Activated effector memory CD4-positive, alpha-beta T cell treated with anti-CD3 and anti-CD28 coated beads, Interleukin-2, amount 50 U/mL, for 16 hours (primary cell): ENCODE results near the gene RNASE1.
"Not testable (repeated sequence)": the region's sequence is repeated elsewhere in the genome, so short reads cannot be mapped to it uniquely, and the experiment has no call there.

Experiments
- DNase-seq: peaks from one replicate; pipeline ENCODE4 v3.0.0-alpha.2; 2020

RNASE1 gene

DNA sequence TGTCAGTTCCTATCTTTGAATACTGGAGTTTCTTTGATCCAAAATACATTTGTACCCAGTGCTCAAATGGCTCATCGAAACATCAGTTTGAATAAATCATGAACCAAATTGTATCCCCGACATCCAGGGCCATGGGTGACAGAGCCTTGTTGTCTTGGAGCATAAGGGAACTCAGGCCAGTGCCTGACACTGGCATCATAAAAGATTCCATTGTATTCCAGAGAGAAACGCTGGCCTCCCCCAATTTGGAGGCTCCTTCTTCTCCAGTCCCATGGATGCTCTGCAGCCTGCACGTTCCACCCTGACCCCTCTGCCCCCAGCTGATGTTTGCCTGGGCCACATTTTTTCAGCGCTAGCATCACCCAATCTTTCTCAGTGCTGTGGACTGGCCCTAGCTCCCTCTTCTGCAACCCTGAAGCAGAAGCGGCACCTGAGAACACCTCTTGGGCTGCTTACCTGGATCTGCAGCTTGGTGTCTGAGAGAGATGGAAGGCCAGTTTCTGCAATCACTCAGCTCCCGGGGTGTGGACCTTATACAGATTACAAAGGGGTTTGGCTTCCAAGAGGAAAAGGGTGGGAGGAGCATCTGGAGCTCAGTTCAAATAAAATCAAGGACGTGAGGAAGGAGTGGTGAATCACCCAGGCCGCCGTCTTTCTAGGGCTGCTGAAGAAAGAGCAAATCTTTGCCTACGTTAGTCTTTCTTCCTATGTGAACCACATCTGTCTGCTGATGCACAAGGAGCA, at the start of gene RNASE1:
Gene RNASE1 (minus strand): TSS at position 504 of the 744 bp plus-strand sequence. CDS start 776 bp downstream, outside the sequence.
- DNase-seq = no peak

DNA sequence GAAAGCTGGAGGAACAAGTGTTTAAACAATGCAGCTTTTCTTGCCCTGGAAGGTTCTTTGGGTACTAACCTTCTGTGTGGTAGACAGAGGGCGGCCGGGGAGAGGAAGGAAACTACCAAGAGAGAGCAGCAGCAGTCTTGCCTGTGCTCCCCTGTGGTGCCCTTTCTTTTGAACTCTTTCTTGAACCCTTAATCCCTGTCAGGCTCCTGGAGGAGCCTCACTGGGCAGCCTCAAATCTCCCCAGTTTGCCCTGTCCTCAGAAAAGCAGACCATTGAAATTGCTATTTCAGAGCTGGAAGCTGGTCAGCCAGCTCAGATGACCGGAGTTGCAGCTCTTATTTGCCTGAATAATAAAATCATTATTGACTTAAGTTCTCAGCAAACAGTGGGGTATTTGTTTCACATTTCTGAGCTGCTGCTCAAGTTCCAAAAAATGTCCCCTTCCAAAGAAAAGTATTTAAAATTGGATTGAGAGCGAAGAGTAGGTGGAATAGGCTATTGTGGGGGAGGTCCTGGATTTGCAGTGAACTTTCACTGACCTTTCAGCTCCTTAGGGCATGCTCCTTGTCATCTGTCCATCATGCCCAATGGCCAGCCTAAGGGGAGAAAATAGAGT, 46.4 kb upstream of the RNASE1 start:
- DNase-seq = no peak

DNA sequence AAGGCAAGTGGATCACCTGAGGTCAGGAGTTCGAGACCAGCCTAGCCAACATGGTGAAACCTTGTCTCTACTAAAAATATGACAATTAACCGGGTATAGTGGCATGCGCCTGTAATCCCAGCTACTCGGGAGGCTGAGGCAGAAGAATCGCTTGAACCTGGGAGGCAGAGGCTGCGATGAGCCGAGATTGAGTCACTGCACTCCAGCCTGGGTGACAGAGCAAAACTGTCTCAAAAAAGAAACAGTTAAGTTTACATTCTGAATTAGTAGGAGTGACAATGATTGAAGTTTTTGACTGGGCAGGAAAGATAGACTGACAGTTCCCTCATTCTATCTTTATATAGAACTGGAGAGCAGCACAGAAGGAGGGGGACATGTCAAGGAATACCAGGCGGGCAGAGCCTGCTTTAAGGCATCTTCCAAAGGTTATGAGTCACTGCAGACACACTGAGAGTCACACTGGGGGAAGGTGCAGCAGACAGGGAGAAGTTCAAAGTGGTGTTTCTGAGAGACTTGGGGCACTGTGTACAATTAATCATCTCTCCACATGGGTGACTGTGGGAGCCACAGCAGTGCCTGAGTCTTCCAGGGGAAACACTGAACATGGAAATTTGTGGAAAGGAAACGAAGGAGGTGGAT, 45.8 kb upstream of the RNASE1 start:
- no peak for DNase-seq

DNA sequence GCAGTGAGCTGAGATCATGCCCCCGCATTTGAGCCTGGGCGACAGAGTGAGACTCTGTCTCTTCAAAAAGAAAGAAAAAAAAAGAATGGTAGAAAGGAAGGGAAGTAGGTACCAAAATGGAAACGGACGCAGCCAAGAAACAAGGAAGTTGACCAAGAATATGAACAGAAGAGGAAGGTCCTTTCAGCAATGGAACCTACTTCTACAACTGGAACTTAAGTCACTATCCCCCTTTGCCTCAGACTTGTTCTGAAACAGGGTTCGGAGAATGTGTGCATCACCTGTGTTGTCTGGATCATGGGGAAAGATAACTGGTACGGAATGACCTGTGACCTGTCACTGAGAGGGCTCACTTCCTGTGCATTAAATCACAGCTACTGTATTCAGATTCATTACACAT, 43.9 kb upstream of the RNASE1 start:
- no peak for DNase-seq

DNA sequence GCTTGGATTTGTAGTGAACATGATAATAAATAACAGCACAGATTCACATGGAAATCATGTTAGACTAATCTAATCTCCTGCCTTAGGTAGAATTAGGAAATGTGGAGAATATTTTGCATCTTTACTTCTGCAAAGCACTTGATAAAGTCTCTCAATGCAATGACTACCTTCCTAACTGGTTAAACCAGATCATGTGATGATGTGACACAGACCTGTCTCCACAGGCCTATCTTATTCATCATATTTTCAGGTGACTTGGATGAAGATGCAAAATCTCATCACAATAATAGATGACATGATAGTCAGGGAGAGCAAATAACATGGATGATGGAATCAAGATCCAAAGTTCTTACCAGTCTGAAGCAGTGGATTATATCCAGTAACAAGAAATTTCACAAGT, 38.5 kb upstream of the RNASE1 start:
- DNase-seq = no peak

DNA sequence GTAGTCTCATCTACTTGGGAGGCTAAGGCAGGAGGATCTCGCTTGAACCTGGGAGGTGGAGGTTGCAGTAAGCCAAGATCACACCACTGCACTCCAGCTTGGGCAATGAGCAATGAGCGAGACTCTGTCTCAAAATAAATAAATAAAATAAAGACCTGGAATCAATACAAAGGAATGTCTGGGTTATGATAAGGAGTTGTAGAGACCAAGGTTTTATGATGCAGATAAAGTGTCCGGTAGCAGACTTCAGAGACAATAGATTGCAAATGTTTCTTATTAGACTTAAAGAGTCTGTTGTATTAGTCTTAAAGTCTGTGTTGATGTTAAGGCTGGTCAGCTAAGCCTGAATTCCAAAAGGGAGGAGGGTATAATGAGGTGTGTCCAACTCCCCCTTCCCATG, 35.2 kb upstream of the RNASE1 start:
- no peak for DNase-seq

DNA sequence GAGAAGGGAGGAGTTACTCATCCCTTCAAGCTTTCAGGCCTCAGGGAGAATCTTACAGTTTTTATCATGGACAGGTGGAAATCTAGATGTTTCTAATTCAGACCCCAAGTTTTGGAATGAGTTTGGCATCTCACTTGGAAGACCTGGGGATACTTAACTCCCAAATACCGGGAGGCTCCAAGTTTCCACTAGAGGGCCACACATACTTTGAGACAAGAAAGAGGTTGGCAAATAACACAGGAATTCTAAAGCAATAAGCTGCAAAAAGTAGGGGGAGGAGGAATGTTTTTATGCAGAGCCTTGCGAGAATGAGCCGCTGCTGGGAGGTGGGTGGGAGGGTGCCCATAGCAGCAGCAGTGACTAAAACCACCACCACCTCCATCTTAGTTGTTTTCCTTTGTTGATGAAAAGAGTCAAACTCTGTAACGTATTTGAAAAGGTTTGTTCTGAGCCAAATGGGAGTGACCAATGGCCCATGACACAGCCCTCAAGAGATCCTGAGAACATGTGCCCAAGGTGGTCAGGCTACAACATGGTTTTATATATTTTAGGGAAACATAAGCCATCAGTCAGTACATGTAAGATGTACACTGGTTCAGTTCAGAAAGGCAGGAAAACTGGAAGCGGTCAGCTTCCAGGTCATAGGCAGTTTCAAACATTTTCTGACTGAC, 34.2 kb upstream of the RNASE1 start:
- DNase-seq = no peak

DNA sequence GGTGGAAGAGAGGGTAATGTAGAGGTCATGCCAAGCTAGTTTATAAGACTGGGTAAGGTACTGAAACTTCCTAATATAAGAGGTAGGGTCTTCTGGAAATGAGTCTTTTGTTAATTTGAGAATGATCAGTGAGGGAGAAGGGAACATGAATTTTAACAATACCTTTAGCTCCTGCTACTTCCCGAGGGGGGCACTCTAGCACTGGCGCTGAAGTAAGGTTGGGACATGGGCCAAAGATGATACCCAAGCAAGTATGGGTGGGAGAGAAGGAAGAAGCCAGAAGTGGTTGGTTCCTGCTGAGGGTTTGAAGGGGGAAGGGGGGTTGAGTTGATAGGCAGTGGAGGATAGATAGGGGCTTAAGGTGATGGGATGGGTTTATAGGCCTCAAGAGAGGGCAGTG, 32.3 kb upstream of the RNASE1 start:
- DNase-seq = no peak

DNA sequence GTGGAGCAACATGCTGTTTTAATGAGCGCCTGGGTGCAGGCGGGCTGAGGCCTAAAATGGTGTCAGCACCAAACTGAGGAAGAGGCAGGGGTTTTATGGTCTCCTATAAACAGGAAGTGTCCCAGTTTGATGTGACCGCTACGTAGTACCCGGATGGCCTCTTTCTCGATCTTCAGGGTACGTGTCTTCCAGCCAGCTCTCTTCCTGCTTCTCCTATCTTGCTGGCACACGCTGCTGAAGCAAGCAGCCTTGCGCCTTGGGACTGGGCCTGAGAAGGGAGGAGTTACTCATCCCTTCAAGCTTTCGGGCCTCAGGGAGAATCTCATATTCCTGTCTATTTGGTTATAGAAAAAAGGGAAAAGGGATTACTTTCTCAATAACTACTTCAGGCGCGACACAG, 28.2 kb upstream of the RNASE1 start:
- no peak for DNase-seq

DNA sequence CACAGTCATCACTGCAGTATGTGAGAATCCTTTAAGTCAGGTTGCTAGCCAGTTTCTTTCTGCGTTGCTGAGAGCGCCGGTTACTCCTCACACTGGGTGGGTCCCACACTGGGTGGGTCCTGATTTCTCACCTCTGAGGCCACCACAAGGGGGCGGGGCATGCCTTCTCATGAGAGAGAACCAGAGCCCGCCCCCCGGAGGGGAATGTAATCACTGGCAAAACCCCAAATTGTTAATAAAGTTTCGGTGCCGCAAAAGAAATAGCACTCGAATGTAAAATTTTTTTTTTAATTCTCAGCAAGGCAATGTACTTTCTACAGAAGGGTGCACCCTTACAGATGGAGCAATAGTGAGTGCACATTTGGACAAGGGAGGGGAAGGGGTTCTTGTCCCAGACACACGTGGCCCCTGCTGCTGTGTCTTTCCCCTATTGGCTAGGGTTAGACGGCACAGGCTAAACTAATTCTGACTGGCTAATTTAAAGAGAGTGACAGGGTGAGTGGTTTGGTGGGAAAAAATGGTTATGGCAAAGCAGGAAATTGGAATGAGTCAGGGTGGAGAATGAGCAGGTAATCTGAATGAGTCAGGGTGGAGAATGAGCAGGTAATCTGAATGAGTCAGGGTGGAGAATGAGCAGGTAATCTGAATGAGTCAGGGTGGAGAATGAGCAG, 25.5 kb upstream of the RNASE1 start:
- DNase-seq = not testable (repeated sequence)

DNA sequence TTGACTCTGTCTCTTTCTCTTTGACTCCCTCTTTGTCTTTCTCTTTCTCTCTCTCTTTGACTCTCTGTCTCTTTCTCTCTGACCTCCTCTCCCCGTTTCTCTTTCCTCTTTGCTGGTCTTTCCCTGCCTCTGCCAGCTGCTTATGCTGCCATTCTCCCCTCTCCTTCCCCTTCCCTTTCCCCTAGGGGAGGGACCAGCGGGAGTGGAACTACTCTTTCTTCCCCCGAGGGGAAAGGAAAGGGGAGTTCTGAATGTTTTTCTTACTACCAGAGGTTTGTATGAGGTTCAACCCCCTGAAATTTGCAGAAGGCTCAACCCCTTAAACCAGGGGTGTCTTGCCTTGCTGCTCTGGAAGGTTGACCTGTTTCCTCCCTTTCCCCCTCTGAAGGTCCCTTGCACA, 24.7 kb upstream of the RNASE1 start:
- DNase-seq = no peak

DNA sequence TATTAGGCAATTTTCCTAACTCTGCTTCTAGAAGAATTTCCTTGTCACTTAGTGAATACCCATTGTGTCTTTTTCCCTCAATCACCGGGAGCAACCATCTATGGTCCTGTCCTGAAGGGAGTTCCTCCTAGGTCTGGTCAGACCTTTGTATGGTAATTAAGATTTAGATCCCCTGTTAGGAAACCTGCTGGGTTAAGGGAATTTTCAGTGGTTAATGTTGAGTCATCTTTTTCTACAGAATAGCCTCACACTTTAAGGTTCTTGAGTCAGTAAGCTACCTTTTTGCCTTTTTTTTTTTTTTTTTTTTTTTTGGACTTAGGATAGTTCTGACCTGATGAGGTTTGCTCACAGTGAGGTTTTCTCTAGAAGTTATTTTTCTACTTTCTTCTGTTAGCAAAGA, 24.0 kb upstream of the RNASE1 start:
- DNase-seq = not testable (repeated sequence)

DNA sequence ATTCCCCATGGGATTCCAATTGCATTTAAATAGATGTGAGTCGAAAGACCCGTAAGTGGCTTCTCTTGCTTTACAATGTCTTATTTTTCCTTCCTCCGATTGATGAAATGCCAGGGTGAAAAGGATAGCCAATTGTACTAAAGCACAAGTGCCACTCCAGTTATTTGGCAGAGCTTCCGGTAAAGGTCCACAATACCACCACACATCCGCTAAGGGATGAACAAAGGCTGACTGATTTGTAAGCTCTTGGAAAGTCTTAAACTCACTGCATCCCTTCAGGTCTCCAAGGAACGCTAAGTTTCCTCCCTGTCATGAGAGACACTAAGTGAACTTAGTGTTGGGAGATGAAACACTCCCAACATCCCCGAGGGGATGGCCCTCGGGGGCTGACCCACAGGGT, 21.2 kb upstream of the RNASE1 start:
- no peak for DNase-seq

DNA sequence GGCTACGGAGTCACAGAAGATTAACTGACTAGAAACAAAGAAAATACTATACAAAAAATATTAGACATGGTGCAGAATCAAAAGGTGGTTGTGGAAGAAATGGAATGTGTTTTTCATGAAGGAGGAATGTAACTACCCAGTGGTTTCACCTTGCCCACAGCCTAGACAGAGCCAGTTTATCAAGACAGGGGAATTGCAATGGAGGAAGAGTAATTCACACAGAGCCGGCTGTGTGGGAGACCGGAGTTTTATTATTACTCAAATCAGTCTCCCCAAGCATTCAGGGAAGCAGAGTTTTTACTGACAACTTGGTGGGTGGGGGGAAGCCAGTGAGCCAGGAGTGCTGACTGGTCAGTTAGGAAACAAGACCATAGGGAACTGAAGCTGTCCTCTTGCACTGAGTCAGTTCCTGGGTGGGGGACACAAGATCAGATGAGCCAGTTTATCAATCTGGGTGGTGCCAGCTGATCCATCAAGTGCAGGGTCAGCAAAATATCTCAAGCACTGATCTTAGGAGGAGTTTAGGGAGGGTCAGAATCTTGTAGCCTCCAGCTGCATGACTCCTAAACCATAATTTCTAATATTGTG, 19.0 kb upstream of the RNASE1 start:
- not testable (repeated sequence) for DNase-seq

DNA sequence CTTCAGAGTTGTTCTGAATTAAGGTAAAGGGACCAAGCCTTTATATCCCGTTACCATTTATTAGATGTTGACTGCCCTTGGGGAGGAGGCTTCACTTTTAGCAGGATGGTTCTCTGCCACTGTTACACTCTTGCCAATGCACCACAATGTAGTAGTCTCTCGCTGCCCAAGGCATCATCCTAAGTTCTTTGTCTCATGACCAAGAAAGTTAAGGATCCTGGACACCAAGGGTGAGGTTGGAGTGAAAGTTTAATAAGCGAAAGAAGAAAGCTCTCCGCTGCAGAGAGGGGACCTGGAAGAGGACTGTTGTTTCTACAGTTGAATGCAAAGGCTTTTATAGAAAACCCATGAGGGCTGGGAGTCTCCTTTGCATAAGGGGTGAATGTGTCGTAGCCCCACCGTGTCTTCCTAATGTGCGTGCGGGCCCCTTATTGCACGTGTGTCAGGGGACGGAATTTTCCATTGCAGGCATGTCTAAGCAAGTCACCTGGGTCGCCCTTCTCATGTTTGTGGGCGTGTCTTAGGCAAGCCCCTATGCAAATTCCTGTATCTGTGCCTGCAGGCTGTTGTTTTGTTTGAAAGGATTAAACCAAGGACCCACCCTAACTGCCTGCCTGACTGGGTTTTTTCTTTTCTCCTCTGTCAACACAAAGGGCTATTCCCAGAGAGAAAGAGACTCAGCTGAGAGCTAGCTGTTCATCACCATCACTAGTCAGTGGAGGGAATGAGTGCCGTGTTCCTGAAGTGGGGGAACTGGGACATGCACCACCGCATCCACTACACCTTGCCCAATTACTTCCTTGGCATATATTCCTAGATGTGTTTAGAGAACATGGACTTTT, 17.6 kb upstream of the RNASE1 start:
- no peak for DNase-seq

DNA sequence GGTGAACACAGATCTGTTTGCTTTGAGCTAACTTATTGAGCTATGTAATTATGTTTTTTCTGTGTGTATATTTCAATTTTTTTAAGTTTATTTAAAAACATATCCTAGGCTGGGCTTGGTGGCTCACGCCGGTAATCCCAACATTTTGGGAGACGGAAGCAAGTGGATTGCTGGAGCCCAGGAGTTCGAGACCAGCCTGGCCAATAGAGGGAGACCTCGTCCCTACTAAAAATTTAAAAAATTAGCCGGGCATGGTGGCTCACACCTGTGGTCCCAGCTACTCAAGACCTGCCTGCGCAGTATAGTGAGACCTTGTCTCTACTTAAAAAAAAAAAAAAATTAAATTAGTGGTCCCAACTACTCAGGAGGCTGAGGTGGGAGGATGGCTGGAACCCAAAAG, 16.2 kb upstream of the RNASE1 start:
- DNase-seq = no peak

DNA sequence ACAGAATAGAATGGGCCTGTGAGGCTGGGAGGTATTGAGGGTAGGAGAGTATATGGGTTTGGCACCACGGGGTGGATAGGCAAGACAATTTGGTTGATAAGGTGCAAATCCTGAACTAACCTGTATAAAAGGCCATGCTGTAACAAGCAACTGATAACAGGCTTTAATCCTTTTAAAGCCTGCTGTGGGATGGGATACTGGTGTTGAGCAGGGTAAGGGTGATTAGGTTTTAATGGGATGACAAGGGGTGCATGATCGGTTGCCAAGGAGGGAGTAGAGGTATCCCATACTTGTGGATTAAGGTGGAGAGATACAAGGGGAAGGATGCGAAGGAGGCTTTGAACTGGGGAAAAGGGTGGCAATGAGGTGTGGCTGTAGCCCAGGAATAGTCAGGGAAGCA, 13.3 kb upstream of the RNASE1 start:
- not testable (repeated sequence) for DNase-seq

DNA sequence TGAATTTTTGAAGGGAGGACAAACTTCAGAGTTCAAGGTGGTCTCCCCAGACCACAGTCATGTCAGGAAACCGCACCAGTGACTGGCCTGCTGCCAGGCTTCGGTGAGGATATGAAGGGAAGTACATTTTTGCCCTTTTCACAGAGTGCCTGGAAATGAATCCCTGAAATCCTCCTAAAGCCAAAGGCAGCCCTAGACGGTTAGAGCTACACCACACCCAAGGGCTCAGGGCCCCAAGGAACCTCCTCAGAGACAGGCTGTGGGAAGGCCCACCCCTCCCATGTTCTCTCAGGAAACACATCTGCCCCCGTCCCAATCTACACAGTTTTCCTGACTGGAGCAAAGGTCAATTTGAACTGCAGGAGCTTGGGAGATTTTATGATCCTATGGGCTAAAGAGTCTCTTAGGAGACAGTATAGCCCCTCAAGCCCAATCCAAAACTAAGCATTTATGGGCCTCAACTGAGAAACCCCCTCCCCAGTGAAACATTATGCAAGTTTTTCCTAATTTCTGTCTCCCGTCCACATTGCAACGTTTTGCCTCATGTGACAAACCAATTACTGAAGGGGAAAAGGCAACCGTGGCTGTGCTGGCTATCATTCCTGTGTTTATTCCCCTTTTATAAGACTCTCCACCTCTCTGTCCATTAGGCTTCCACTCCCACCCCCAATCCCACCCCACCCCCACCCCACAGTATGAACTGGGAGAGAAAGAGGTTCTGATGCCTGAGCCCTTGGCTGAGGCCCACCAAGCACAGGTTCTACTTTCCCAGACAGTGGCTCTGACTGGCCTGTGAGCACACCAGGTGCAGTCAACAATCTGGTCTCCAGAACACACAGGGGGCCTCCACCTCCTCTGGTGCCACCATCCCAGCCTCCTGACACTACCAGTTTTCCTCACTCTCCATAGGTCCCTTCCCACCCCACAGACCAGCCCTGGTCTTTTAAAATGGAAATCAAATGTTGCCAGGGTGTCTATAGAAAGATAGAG, 9.6 kb upstream of the RNASE1 start:
- no peak for DNase-seq

DNA sequence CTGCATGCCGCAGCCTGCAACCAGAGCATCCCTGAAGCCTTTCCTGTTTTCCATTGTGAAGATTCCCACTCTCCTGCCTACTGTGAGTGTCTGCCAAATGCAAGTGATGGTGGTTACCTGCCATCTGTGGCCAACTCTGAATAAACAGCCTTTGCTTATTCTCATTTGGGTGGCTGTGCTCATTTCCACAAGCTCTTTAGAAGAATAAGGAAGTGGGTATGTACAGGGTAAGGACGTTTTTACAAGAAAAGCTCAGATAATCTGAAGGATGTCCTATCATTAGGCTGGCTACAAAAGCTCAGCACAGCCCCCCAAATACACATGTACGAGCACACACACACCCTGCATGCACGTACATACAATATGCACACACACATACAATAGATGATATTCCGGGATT, 7.3 kb upstream of the RNASE1 start:
- DNase-seq = no peak

DNA sequence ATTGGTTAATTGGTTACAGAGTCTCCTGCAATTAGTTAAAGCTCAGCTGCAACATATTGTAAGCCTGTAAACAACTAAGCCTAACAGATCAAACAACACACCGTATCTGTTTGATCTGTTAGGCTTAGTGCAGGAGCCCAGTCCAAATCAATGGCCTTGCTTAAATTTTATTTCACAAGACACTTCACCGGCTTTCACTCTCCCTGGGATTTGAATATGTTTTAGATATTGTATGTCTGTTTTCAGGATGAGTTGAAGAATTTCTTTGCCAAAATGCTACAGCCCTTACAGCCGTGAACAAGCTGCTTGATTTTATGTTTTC, 5.5 kb upstream of the RNASE1 start:
- DNase-seq = no peak
